Measurements from ENCODE around the gene TMA7B. TPM values are rescaled to one million over a fixed set of nuclear protein-coding genes. Genes with fewer than 3 reads are reported as not detected.
A peak's percentile ranks its signal among the peaks of the same experiment; 100 is the strongest.

TMA7B gene
- not detected in 2 replicates for total RNA-seq

GRCh38 chr22:39959640-39960447, at the start of gene TMA7B:
TMA7B (plus strand) TSS chr22:39960397; CDS start chr22:39964375, 3,978 bp downstream.
- Histone ChIP-seq H3K4me3 (ENCODE audit: low read depth, low read length) (no peak within 1 kb of the TSS), H3K27me3 (ENCODE audit: control insufficient read depth, insufficient read depth, low read length) (no peaks in the 10 kb centered on the region), H3K36me3 (ENCODE audit: control insufficient read depth, insufficient read depth, low read length) (no peaks in the 10 kb centered on the region)
- peak; percentile 32 for DNase-seq (ENCODE audit: low read depth)
- TF ChIP-seq, protein P1, sequence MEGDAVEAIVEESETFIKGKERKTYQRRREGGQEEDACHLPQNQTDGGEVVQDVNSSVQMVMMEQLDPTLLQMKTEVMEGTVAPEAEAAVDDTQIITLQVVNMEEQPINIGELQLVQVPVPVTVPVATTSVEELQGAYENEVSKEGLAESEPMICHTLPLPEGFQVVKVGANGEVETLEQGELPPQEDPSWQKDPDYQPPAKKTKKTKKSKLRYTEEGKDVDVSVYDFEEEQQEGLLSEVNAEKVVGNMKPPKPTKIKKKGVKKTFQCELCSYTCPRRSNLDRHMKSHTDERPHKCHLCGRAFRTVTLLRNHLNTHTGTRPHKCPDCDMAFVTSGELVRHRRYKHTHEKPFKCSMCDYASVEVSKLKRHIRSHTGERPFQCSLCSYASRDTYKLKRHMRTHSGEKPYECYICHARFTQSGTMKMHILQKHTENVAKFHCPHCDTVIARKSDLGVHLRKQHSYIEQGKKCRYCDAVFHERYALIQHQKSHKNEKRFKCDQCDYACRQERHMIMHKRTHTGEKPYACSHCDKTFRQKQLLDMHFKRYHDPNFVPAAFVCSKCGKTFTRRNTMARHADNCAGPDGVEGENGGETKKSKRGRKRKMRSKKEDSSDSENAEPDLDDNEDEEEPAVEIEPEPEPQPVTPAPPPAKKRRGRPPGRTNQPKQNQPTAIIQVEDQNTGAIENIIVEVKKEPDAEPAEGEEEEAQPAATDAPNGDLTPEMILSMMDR (IDR thresholded peaks at IDR 0.05; ENCODE audit: insufficient read depth, low read length, poor library complexity, severe bottlenecking) = peak; percentile 39

GRCh38 chr22:39910876-39911613, 49.2 kb upstream of the TMA7B start:
- no peak overlapping the region for H3K4me3 ChIP-seq (ENCODE audit: low read depth, low read length)
- peaks cover 24% of the 10 kb centered on the region for H3K27me3 ChIP-seq (ENCODE audit: control insufficient read depth, insufficient read depth, low read length)
- DNase-seq (ENCODE audit: low read depth) = no peak
- no peaks in the 10 kb centered on the region for H3K36me3 ChIP-seq (ENCODE audit: control insufficient read depth, insufficient read depth, low read length)
- TF ChIP-seq, protein P1 (IDR thresholded peaks at IDR 0.05; ENCODE audit: insufficient read depth, low read length, poor library complexity, severe bottlenecking) = no peak

GRCh38 chr22:39913321-39913720, 46.9 kb upstream of the TMA7B start:
- TF ChIP-seq, protein P1 (IDR thresholded peaks at IDR 0.05; ENCODE audit: insufficient read depth, low read length, poor library complexity, severe bottlenecking) = no peak
- Histone ChIP-seq H3K4me3 (ENCODE audit: low read depth, low read length) (no peak overlapping the region), H3K27me3 (ENCODE audit: control insufficient read depth, insufficient read depth, low read length) (peaks cover 28% of the 10 kb centered on the region), H3K36me3 (ENCODE audit: control insufficient read depth, insufficient read depth, low read length) (no peaks in the 10 kb centered on the region)
- no peak for DNase-seq (ENCODE audit: low read depth)

GRCh38 chr22:39913886-39914285, 46.3 kb upstream of the TMA7B start:
- no peak for DNase-seq (ENCODE audit: low read depth)
- Histone ChIP-seq H3K27me3 (ENCODE audit: control insufficient read depth, insufficient read depth, low read length) (peaks cover 28% of the 10 kb centered on the region), H3K4me3 (ENCODE audit: low read depth, low read length) (no peak overlapping the region), H3K36me3 (ENCODE audit: control insufficient read depth, insufficient read depth, low read length) (no peaks in the 10 kb centered on the region)
- TF ChIP-seq, protein P1 (IDR thresholded peaks at IDR 0.05; ENCODE audit: insufficient read depth, low read length, poor library complexity, severe bottlenecking) = no peak

DNA sequence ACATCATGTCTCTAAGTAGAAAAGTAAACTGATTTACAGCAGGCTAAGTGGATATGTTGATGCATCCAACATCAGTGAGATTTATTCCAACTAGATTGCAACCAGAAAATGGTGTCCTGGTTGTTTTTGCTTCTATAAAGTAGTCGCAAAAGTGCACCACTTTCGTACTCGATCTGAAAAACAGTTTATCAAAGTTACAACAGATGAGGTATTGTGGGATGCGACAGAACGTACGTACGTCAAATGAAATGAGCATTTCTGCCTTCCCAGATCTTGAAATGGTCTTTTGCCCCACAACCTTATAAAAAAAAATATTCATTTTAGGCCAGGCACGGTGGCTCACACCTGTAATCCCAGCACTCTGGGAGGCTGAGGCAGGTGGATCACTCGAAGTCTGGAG, 45.6 kb upstream of the TMA7B start:
- DNase-seq (ENCODE audit: low read depth) = no peak
- Histone ChIP-seq H3K36me3 (ENCODE audit: control insufficient read depth, insufficient read depth, low read length) (no peaks in the 10 kb centered on the region), H3K27me3 (ENCODE audit: control insufficient read depth, insufficient read depth, low read length) (peaks cover 28% of the 10 kb centered on the region), H3K4me3 (ENCODE audit: low read depth, low read length) (no peak overlapping the region)
- TF ChIP-seq, protein P1 (IDR thresholded peaks at IDR 0.05; ENCODE audit: insufficient read depth, low read length, poor library complexity, severe bottlenecking) = no peak

Measured in kidney epithelial cell (primary cell).